ENCODE measurements around the gene LIN28A. TPM values are rescaled to one million over a fixed set of nuclear protein-coding genes. Genes with fewer than 3 reads are reported as not detected.
A peak's percentile ranks its signal among the peaks of the same experiment; 100 is the strongest.

Gene LIN28A
- total and polyA plus RNA-seq, 2 donors (not counting 1 experiment from before 2014, with no cell fraction given): not detected

DNA sequence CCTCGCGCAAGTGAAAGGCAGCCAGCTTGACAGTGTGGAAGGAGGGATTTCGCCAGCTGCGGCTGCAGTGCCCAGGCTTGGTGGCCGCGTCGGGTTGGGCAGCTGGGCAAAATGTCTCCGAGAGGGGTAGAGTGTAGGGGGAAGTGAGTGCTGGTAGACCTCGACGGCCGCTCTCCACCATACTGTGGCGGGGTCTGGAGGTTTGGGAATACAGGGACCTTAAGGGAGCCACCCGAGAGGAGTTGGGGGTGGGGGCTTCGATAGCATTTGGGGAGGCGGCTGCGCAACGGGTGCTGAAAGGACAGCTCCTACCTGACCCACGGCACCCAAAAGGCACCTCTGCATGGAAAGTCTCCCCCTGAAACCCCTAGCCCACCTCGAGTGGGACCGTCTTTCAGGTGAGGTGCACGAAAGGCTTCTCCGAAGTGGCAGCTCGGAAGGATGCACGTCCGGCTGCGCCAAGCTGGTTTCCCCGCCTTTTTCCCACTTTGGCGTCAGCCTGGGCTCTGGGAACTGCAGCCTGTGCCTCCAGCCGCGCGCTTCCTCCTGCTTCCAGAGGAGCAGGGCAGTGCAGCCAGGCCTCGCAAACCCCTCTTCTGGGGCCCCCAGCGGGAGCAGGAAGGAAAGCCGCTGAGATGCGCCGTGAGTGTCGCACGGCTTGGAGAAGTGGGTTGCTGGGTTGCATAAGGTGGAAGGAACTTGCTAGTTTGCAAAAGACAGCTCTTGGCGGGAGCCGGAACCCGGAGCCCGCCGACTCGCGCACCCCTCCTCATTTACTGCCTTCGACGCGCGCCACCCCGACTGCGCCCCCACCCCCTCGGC is 61.1 kb downstream of the LIN28A start:
- ChIA-PET CTCF (interaction anchor here (0.7 to 3.8 kb wide), 10 partner anchors 8 to 318 kb away, joined by 3 to 23 read pairs (median 6); partner anchors contain the start of gene DHDDS), POLR2A (interaction anchor here (0.7 to 2.8 kb wide), 8 partner anchors 12 to 238 kb away, joined by 3 to 39 read pairs (median 4); partner anchors contain the start of genes CEP85 and DHDDS)
- H3K27me3 Mint-ChIP-seq: no peaks in the 10 kb centered on the region
- H3K36me3 ChIP-seq (replicated peaks in 1 of 2; ENCODE audit: control extremely low read depth in 1 of 2, control insufficient read depth in 1 of 2, extremely low read depth in 1 of 2, insufficient read depth in 2 of 2, low read length in 1 of 2): peaks cover 4 to 42% of the 10 kb centered on the region in 2 experiments
- no peaks in the 10 kb centered on the region for H3K27me3 ChIP-seq (replicated peaks in 1 of 4; ENCODE audit: control extremely low read depth in 1 of 4, control insufficient read depth in 3 of 4, insufficient read depth in 4 of 4, low read length in 3 of 4)
- H3K4me1 Mint-ChIP-seq: peaks cover 47% of the 10 kb centered on the region
- ATAC-seq (ENCODE audit: low read depth) (peak; percentile 10), DNase-seq (no peak)
- H3K4me2 ChIP-seq (replicated peaks; ENCODE audit: low read depth, low read length, poor library complexity, severe bottlenecking): peak overlapping the region; percentile 96
- H3K4me1 ChIP-seq (ENCODE audit: control insufficient read depth in 2 of 2, insufficient read depth in 2 of 2, low read length in 2 of 2): peaks cover 35% of the 10 kb centered on the region in 2 donors
- H3K9ac ChIP-seq (ENCODE audit: low read length): peak overlapping the region; percentile 98
- H3K27ac Mint-ChIP-seq: peak overlapping the region; percentile 98
- H3K27ac ChIP-seq (ENCODE audit: low read length in 2 of 2): no peak overlapping the region
- H4K20me1 ChIP-seq (ENCODE audit: control insufficient read depth, insufficient read depth, low read length, poor library complexity, severe bottlenecking): peaks cover 62% of the 10 kb centered on the region
- under 1% methylated on average over 45 of the region's 52 CpGs for WGBS (ENCODE audit: insufficient coverage)
- no peaks in the 10 kb centered on the region for H3K9me3 ChIP-seq (ENCODE audit: control extremely low read depth in 1 of 3, control insufficient read depth in 2 of 3, insufficient read depth in 1 of 3, low read length in 2 of 3)
- peak overlapping the region; percentile 60 to 91 (median 80) for H3K4me3 ChIP-seq (ENCODE audit: control extremely low read depth in 1 of 5, extremely low read depth in 1 of 5, insufficient read depth in 1 of 5, low read depth in 2 of 5, low read length in 4 of 5)
- H2AFZ ChIP-seq (ENCODE audit: insufficient read depth, low read depth, low read length, poor library complexity, severe bottlenecking): peak overlapping the region; percentile 43
- intact Hi-C loops (cut with micrococcal nuclease): loop anchor here (1.0 to 10.0 kb wide), 9 partner anchors 39 to 433 kb away; partner anchors contain the start of genes CD52, DHDDS, GPATCH3 and PDIK1L
- H3K9me3 Mint-ChIP-seq (ENCODE audit: insufficient read depth): no peaks in the 10 kb centered on the region
- H3K79me2 ChIP-seq (ENCODE audit: control insufficient read depth, insufficient read depth, low read length): peaks cover 20% of the 10 kb centered on the region
- H3K4me3 Mint-ChIP-seq: peak overlapping the region; percentile 93
- TF ChIP-seq EZH2 (IDR thresholded peaks at IDR 0.05; ENCODE audit: borderline replicate concordance, insufficient read depth, low read depth, low read length, poor library complexity, severe bottlenecking): no peak
- TF ChIP-seq, protein P1, sequence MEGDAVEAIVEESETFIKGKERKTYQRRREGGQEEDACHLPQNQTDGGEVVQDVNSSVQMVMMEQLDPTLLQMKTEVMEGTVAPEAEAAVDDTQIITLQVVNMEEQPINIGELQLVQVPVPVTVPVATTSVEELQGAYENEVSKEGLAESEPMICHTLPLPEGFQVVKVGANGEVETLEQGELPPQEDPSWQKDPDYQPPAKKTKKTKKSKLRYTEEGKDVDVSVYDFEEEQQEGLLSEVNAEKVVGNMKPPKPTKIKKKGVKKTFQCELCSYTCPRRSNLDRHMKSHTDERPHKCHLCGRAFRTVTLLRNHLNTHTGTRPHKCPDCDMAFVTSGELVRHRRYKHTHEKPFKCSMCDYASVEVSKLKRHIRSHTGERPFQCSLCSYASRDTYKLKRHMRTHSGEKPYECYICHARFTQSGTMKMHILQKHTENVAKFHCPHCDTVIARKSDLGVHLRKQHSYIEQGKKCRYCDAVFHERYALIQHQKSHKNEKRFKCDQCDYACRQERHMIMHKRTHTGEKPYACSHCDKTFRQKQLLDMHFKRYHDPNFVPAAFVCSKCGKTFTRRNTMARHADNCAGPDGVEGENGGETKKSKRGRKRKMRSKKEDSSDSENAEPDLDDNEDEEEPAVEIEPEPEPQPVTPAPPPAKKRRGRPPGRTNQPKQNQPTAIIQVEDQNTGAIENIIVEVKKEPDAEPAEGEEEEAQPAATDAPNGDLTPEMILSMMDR (IDR thresholded peaks at IDR 0.05): no peak

Measured in B cell (primary cell).